HepG2 (cell line): Measurements from ENCODE around the gene SMPD3. TPM values are rescaled to one million over a fixed set of nuclear protein-coding genes. Genes with fewer than 3 reads are reported as not detected.
A peak's percentile ranks its signal among the peaks of the same experiment; 100 is the strongest.

ENCODE experiments used
- ATAC-seq: fragments of 200-7000 bp; cut with Tn5 transposase; 3 replicates; pipeline ENCODE4 v1.9.1; 2020; ENCODE audit warnings: mild to moderate bottlenecking, moderate library complexity
- BruUV-seq: library from RNA; stranded (reverse); fragments of 400-500 nt; replicated peaks from 2 replicates; lab custom pipeline; 2021; lab: Mats Ljungman, UMichigan
- CTCF ChIA-PET: fragments of 300-600 bp; formaldehyde crosslinking; extraction: SDS; loops from one replicate; lab custom pipeline; 2021; ENCODE audit warnings: low total read pairs, inconsistent platforms, low intra/inter-chr PET ratio; lab: Yijun Ruan, JAX
- POLR2A ChIA-PET: fragments of 350-600 bp; sonication (Branson Sonifier 250); formaldehyde crosslinking; loops from one replicate; lab custom pipeline; 2020; ENCODE audit warnings: antibody characterized with exemption, inconsistent platforms; lab: Yijun Ruan, JAX
- DNase-seq: peaks from one replicate; pipeline ENCODE4 v3.0.0-alpha.2; 2015; ENCODE audit warnings: low spot score
- FAIRE-seq: peaks from 3 replicates; lab custom pipeline; 2011; peaks lifted over from hg19 to GRCh38; lab: Jason Lieb, UNC
- H2AFZ ChIP-seq: one replicate; pipeline ENCODE4 v1.6.1; 2011; ENCODE audit warnings: low read length, inconsistent platforms
- H3K27ac ChIP-seq: fragments of 300-600 bp; 3 replicates; pipeline ENCODE4 v1.8.0; 2011; ENCODE audit warnings: mixed run types, mild to moderate bottlenecking, mixed read lengths, low read length, inconsistent platforms; ENCODE audit not compliant: insufficient read depth; ENCODE audit errors: extremely low read length
- H3K27me3 ChIP-seq, 2 experiments: fragments of 200-600 bp in 1 of 2; 2 replicates in 1 of 2; 3 replicates in 1 of 2; pipeline versions ENCODE4 v1.6.0 to v1.8.0; 2011; ENCODE audit warnings: low read length in 2 of 2, mild to moderate bottlenecking in 2 of 2, moderate library complexity in 2 of 2, inconsistent platforms in 1 of 2; ENCODE audit not compliant: insufficient read depth in 2 of 2, control insufficient read depth in 1 of 2
- H3K36me3 ChIP-seq, 2 experiments: fragments of 200-600 bp in 1 of 2; replicated peaks in 1 of 2; 2 replicates in 1 of 2; 3 replicates in 1 of 2; pipeline versions ENCODE4 v1.5.1 to v1.8.0; 2011; ENCODE audit warnings: low read length in 2 of 2, inconsistent platforms in 1 of 2; ENCODE audit not compliant: insufficient read depth in 2 of 2, control insufficient read depth in 1 of 2
- H3K4me1 ChIP-seq: 2 replicates; pipeline ENCODE4 v1.5.1; 2012; ENCODE audit warnings: low read length, inconsistent platforms; ENCODE audit not compliant: insufficient read depth
- H3K4me2 ChIP-seq: 2 replicates; pipeline ENCODE4 v1.6.0; 2011; ENCODE audit warnings: low read depth, low read length, inconsistent platforms
- H3K4me3 ChIP-seq, 3 experiments: fragments of 200-600 bp in 1 of 3; sonication (generic), shearing (Covaris generic) in 1 of 3; replicated peaks in 1 of 3; 2 replicates each; pipeline ENCODE4 v1.5.1; 2011 to 2016; ENCODE audit warnings: low read length in 3 of 3, inconsistent platforms in 2 of 3, low read depth in 2 of 3, mild to moderate bottlenecking in 2 of 3, control low read depth in 1 of 3, mixed read lengths in 1 of 3; ENCODE audit not compliant: insufficient read depth in 1 of 3
- H3K79me2 ChIP-seq: one replicate; pipeline ENCODE4 v1.6.1; 2011; ENCODE audit warnings: low read length, inconsistent platforms; ENCODE audit not compliant: insufficient read depth
- H3K9ac ChIP-seq: 2 replicates; pipeline ENCODE4 v1.6.0; 2011; ENCODE audit warnings: mild to moderate bottlenecking, low read depth, low read length, inconsistent platforms; ENCODE audit not compliant: insufficient read depth
- H3K9me3 ChIP-seq: 2 replicates; pipeline ENCODE4 v1.5.1; 2012; ENCODE audit warnings: mild to moderate bottlenecking, low read length
- H4K20me1 ChIP-seq: 2 replicates; pipeline ENCODE4 v1.6.0; 2011; ENCODE audit warnings: inconsistent platforms, mild to moderate bottlenecking, low read length, moderate library complexity; ENCODE audit not compliant: insufficient read depth
- HNRNPUL1 ChIP-seq: fragments of 200-400 bp; formaldehyde crosslinking; IDR thresholded peaks from 2 replicates; pipeline ENCODE4 v1.6.1; 2017; ENCODE audit warnings: low read depth, mild to moderate bottlenecking, low read length, moderate library complexity
- KDM1A ChIP-seq: IDR thresholded peaks from 2 replicates; pipeline ENCODE4 v1.6.1; 2016; ENCODE audit warnings: missing compliant biosample characterization
- TEAD3 ChIP-seq: optimal IDR thresholded peaks from 2 replicates; pipeline ENCODE3; 2016; ENCODE audit warnings: borderline replicate concordance
- ZNF121 ChIP-seq: sonication (generic); formaldehyde crosslinking; IDR thresholded peaks from 2 replicates; pipeline ENCODE4 v1.5.0; 2020; ENCODE audit warnings: mild to moderate bottlenecking, missing genetic modification reagents
- ZNF264 ChIP-seq: sonication (generic); formaldehyde crosslinking; IDR thresholded peaks from 2 replicates; pipeline ENCODE4 v1.4.0; 2020; ENCODE audit warnings: missing genetic modification reagents
- ZNF567 ChIP-seq: sonication (generic); formaldehyde crosslinking; IDR thresholded peaks from 2 replicates; pipeline ENCODE4 v1.8.1; 2023; ENCODE audit warnings: mild to moderate bottlenecking, missing genetic modification reagents, borderline replicate concordance
- WGBS: methylation state at CpG from one replicate; pipeline ENCODE4 v1.1.6; 2017; ENCODE audit warnings: low lambda C conversion rate; 5-methylcytosine and 5-hydroxymethylcytosine counted together
- in situ Hi-C: cut with HindIII; loops from 2 replicates; pipeline ENCODE4 v1.10.0; 2017; ENCODE audit warnings: low pct_unique_long_range_greater_than_20kb; ENCODE audit not compliant: extremely low pct_ligation_motif_present
- intact Hi-C: fragments of 100-400 bp; cut with micrococcal nuclease; formaldehyde crosslinking; loops from one replicate; pipeline ENCODE4 v1.10.0; 2022; ENCODE audit not compliant: unreplicated experiment
- polyA plus RNA-seq, 8 experiments: library from polyadenylated mRNA; depleted of rRNA in 3 of 8; stranded (reverse) in 7 of 8; unstranded in 1 of 8; fragments of >200 nt; fragmentation: Illumina TruSeq in 4 of 8; extraction: Trizol in 4 of 8; gene quantifications; 2 replicates each; pipeline versions ENCODE4 v1.2.1 to v1.2.3, GENCODE V29; 2011 to 2016; ENCODE audit warnings: low read depth in 4 of 8, missing spikeins in 1 of 8, mixed read lengths in 1 of 8; ENCODE audit not compliant: insufficient read depth in 1 of 8
- total RNA-seq, 5 experiments: library from RNA; depleted of rRNA; stranded (reverse); fragments of >200 nt; fragmentation: Illumina TruSeq; extraction: Trizol; gene quantifications; 2 replicates each; pipeline ENCODE4 v1.2.3, GENCODE V29; 2016; ENCODE audit warnings: low read depth in 1 of 5
- TF ChIP-seq, protein P1 (sequence below): sonication (generic); formaldehyde crosslinking; IDR thresholded peaks from 2 replicates; pipeline ENCODE4 v1.4.0; 2020; ENCODE audit warnings: mild to moderate bottlenecking, missing genetic modification reagents

SMPD3 gene
- total and polyA plus RNA-seq, 2 of the 13 experiments (the other 11 are each of a cell fraction or from before 2014, with no cell fraction given) = 0.07 to 0.32 TPM

DNA sequence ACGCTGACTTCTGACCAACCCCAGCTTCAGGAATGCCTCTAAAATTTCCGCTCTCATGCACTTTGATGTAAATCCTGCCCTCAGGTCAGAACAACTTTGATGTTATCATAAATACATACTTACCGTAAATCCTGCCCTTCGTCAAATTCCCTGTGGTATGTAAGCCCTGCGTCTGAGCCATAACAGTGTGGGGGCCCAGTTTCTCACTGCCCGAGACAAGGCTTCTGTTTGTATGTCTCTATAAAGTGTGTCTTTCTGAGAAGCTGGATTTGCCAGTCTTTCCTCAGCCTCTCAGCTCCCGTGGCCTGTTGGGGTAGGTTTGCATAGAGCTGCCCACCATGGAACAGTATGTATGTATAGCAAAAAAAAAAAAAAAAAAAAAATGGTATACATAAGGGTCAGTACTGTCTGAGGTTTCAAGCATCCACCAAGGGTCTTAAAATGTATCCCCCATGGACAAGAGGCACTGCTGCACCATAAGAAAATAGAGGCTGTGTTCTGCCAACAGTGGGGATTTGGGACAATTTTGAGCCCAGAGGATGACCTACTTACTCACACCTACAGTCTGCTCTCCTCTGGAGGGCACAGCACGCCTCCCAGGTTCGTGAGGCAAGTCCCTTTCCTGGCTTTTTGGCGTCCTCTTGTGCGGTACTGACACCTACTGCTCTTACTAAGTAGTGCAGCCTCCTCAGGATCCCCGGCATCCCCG is 120.0 kb downstream of the SMPD3 start (continued):
- TF ChIP-seq, protein P1, sequence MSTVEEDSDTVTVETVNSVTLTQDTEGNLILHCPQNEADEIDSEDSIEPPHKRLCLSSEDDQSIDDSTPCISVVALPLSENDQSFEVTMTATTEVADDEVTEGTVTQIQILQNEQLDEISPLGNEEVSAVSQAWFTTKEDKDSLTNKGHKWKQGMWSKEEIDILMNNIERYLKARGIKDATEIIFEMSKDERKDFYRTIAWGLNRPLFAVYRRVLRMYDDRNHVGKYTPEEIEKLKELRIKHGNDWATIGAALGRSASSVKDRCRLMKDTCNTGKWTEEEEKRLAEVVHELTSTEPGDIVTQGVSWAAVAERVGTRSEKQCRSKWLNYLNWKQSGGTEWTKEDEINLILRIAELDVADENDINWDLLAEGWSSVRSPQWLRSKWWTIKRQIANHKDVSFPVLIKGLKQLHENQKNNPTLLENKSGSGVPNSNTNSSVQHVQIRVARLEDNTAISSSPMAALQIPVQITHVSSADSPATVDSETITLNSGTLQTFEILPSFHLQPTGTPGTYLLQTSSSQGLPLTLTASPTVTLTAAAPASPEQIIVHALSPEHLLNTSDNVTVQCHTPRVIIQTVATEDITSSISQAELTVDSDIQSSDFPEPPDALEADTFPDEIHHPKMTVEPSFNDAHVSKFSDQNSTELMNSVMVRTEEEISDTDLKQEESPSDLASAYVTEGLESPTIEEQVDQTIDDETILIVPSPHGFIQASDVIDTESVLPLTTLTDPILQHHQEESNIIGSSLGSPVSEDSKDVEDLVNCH = 0 out of 2 replicates have a peak, but pooled peaks have one; percentile 23
- no peak for TF ChIP-seq HNRNPUL1
- TF ChIP-seq ZNF567 (CRISPR knock-in tag) = no peak
- no peak for TF ChIP-seq KDM1A (CRISPR knock-in tag)
- no peak for TF ChIP-seq ZNF264

DNA sequence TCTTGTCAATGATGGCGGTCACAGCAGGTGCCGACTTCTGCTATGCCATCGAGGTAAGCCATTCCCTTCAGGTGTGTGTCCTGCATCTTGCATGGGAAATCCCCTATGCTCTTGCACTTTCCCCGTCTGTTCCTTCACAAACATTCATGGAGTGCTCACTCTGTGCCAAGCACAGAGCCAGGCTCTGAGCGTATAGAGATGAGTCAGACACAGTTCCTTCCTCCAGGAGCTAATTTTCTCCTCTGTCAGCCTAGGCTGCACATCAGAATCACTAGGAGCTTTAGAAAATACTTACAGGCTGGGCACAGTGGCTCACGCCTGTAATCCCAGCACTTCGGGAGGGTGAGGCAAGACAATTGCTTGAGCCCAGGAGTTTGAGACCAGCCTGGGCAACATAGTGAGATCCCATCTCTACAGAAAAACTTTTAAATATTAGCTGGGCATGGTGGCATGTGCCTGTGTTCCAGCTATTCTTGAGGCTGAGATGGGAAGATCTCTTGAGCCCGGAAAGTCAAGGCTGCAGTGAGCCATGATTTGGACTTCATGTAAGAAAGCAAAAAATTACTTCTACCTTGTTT is 123.4 kb downstream of the SMPD3 start:
- intact Hi-C loops (no loop called here), in situ Hi-C loops (loop anchor here (5.0 kb wide), 1 partner anchor 63 kb away; the partner anchor contains the start of gene SLC7A6)
- Histone ChIP-seq H3K79me2 (no peaks in the 10 kb centered on the region), H3K4me2 (no peak overlapping the region), H2AFZ (no peak overlapping the region), H3K27me3 (no peaks in the 10 kb centered on the region), H4K20me1 (no peaks in the 10 kb centered on the region), H3K27ac (no peak overlapping the region), H3K9me3 (no peaks in the 10 kb centered on the region), H3K4me1 (peaks cover 30% of the 10 kb centered on the region), H3K36me3 (peaks cover 3 to 51% of the 10 kb centered on the region in 2 experiments), H3K4me3 (no peak overlapping the region), H3K9ac (no peak overlapping the region)
- CTCF ChIA-PET = no interaction called here
- no peak for ATAC-seq
- peak; percentile 77 for TF ChIP-seq ZNF121 (CRISPR knock-in tag)
- no peak for TF ChIP-seq TEAD3 (CRISPR knock-in tag)
- POLR2A ChIA-PET = interaction anchor here (0.8 to 3.9 kb wide), 2 partner anchors 14 to 61 kb away, joined by 3 to 24 read pairs; partner anchors contain the start of genes PRMT7, SLC7A6 and SLC7A6OS
- FAIRE-seq = no peak
- no peak for DNase-seq
- WGBS = 96% methylated on average over 8 of the region's 8 CpGs
- BruUV-seq = no TSS peak
